NCI-H2081 treated with DMSO at 0.1 percent for 48 hours (cell line): ENCODE data around the gene SRSF10.
"Not testable (repeated sequence)": the region's sequence is repeated elsewhere in the genome, so short reads cannot be mapped to it uniquely, and the experiment has no call there.

Experiments
- DNase-seq: peaks from one replicate; lab custom pipeline; 2025; lab: John Stamatoyannopoulos, UW

The SRSF10 gene

DNA sequence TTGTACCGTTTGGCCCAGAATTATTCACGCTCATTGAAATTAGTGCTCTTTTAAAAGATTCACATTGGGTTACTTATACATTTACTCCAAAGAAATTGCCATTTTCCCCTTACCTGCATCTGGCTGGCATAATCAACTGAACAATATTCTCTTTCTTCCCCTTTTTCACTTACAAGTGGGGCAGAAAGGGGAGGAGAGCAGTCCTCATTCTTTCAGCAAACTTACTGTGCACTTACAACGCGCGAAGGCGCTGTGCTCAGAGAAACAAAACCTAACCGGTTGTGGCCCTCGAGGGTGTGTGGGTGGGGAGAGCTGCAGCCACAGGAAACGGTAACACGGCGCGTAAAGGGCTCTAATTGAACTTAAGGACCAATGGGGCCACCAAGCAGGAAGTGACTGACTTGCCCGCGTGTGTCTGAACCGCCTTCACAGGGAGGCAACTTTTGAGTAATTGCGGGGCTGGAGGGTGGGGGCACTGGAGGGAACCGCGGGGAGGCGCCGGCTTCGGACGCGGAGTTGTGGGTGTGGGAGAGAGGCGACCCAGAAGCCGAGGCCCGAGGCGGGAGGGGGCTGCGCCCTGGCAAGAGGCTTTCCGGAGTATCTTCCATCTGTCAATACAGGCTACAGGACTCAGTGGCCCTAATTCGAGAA lies 21.2 kb downstream of the SRSF10 start:
- peak; percentile 96 for DNase-seq

GRCh38 chr1:23958040-23958809 lies 21.9 kb downstream of the SRSF10 start:
- DNase-seq: not testable (repeated sequence)

GRCh38 chr1:23957096-23957495 lies 23.0 kb downstream of the SRSF10 start:
- DNase-seq: no peak

- no peak for DNase-seq
Measured at GRCh38 chr1:23953020-23953419, 27.1 kb downstream of the SRSF10 start.

GRCh38 chr1:23947366-23947765 lies 32.8 kb downstream of the SRSF10 start:
- no peak for DNase-seq

- no peak for DNase-seq
Measured at GRCh38 chr1:23936481-23937176, 43.5 kb downstream of the SRSF10 start.

DNA sequence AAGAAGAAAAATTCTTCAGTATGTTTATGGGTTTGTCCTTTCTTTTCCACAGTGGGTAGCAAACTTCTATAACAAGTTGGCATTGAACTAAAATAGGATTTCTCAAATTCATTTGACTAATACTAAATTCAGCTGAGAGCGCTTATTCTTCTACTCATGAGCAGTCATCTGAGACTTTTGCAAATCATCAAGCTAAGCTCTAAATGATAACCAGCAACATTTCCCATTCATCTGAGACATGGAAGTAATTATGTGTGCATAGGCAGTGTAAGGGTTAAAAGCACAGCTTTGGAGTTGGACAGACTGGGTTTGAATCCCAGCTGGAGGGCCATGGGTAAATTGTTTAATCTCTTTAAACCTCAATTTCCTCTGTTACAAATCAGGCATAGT lies 48.6 kb downstream of the SRSF10 start:
- no peak for DNase-seq

- DNase-seq: no peak
Measured at GRCh38 chr1:23930861-23931490, 49.2 kb downstream of the SRSF10 start.

- DNase-seq: no peak
Measured at GRCh38 chr1:23930270-23930669, 49.9 kb downstream of the SRSF10 start.

DNA sequence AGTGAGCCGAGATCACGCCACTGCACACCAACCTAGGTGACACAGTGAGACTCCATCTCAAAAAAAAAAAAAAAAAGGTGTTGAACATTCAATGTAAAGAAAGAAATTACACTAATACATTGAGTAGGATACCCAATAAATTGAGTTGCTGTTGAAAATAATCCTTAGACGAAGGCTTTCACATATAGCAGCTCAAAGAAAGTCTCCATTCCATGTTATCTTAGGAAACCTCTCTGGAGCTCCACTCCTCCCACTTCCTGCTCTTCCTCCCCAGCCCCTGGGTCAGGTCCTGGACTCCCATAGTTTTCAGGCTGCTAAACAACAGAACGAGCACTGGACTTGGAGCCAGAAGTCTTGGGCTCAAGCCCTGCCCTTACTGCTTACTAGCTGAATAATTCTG lies 51.3 kb downstream of the SRSF10 start:
- no peak for DNase-seq

GRCh38 chr1:23927097-23927496 lies 53.0 kb downstream of the SRSF10 start:
- no peak for DNase-seq

DNA sequence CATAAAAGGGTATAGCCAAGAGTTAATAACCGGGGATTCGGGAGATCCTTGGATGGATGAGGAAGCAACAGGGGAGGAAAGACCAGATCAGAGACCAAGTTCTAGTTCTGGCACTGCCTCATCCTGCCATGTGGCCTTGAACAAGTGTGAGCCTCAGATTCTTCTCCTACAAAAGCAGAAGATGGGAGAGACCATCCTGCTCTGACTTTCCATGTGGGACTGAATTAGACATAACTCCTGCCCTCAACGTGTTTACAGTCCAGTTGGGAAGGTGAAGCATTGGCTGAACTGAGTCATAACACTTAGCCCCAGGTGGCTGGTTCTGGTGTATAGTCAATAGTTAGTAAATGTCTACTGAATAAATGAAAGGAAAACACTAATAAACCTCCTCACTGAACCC lies 54.8 kb downstream of the SRSF10 start:
- DNase-seq: no peak

DNA sequence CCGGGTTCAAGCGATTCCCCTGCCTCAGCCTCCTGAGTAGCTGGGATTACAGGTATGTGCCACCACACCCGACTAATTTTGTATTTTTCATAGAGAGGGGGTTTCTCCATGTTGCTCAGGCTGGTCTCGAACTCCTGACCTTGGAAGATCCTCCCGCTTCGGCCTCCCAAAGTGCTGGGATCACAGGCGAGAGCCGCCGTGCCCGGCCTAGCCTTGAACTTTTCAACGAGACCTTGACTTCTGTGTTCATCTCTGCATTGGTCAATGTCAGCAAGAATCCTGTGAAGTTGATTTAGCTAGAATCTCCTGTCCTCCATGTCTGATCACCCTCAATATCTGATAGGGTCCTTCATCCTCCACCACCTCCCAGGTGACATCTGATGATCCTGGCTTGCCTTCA lies 55.5 kb downstream of the SRSF10 start:
- no peak for DNase-seq

DNA sequence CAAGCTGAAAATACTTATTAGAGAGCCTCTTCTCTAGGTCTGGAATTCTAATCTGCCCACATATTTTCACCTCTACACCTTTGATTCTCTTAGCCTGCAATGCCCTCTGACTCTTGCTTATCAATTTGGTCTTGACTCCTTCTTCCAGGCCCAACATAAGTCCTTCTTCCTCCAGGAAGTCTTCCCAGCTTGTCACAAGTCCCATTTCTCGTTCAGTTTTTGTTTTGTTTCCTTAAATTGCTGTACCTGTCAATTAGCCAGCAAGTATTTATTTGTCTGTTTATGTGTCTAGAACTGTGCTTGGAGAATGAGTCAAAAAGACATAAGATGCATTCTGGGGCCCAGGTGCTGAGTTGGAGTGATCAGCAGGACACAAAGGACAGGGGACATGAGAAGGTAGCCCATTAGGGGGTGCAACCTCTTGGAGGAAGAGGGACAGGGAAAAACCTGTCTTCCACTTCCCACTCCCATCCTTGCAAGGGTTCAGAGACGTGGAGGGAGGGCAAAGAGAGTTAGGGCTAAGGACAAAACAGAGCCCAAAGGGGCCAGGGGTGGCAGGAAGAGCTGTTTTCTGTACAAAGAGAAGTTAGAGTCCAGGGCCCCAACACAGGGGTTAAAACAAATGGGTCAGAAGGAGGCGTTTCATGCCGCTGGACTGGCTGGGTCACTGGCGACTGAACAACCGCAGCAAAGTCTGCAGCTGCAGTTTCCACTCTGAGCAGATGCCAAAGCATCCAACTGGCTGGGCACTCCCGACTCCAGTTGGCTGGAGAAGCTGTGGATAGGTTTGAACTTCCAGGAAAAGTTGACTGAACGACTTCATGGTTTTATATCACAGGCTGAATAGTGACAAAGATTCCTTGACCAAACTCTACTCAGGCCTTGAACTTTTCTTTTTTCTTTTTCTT lies 56.3 kb downstream of the SRSF10 start:
- no peak for DNase-seq

DNA sequence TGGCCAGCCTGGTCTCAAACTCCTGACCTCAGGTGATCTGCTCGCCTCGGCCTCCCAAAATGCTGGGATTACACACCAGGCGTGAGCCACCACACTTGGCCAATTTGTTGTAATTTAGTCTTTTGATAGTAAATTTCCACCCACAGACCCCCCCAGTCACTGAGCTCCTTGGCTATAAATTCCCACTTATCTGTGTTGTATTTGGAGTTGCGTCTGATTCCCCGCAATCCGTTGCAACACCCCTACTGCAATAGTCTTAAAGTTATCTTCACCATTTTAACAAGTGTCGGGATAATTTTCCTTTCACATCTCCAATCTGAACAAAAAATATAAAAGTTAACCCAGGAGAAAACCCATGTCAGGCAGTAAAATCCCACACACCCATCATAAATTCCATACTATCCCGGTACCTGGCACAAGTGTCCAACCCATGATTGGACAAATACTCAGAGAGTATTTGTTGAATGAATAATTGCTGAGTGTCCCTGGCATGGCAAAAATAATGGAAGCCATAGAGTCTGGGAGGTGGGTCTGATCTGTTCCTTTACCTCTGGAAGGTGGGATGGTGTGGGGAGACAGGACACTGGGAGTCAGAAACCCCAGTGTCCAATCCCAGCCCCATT lies 57.7 kb downstream of the SRSF10 start:
- DNase-seq: no peak

- no peak for DNase-seq
Measured at GRCh38 chr1:23916209-23917131, 63.7 kb downstream of the SRSF10 start.

- no peak for DNase-seq
Measured at GRCh38 chr1:23915466-23915865, 64.7 kb downstream of the SRSF10 start.

DNA sequence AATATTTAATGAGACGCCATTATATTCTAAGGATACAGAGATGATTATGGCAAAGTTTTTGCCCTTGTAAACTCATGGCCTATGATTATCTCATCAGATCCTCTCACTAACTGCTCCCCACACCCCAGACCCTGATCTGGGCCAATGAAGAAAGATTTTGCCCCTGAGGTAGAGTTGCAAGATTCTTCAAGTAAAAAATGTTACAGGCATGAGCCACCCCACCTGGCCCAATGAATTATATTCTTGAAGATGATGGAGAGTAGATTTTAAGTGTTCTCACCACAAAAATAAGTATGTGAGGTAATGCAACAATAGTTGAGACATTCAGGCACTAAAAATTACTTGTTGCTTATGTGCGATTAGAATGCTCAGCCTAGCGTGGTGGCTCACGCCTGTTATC lies 65.2 kb downstream of the SRSF10 start:
- DNase-seq: no peak
